GM12875 (cell line): ENCODE data around the gene FOS.

ENCODE experiments used
- H3K4me3 ChIP-seq: one replicate; pipeline ENCODE4 v1.5.1; 2011; ENCODE audit warnings: low read depth, low read length, control low read depth
- TF ChIP-seq, protein P1 (sequence below): IDR thresholded peaks from 2 replicates; pipeline ENCODE4 v1.5.1; 2011; ENCODE audit warnings: low read depth, mild to moderate bottlenecking, control low read depth, inconsistent platforms, low read length, moderate library complexity, borderline replicate concordance; ENCODE audit not compliant: insufficient read depth

Gene FOS

GRCh38 chr14:75244121-75244520 lies 34.5 kb upstream of the FOS start:
- TF ChIP-seq, protein P1, sequence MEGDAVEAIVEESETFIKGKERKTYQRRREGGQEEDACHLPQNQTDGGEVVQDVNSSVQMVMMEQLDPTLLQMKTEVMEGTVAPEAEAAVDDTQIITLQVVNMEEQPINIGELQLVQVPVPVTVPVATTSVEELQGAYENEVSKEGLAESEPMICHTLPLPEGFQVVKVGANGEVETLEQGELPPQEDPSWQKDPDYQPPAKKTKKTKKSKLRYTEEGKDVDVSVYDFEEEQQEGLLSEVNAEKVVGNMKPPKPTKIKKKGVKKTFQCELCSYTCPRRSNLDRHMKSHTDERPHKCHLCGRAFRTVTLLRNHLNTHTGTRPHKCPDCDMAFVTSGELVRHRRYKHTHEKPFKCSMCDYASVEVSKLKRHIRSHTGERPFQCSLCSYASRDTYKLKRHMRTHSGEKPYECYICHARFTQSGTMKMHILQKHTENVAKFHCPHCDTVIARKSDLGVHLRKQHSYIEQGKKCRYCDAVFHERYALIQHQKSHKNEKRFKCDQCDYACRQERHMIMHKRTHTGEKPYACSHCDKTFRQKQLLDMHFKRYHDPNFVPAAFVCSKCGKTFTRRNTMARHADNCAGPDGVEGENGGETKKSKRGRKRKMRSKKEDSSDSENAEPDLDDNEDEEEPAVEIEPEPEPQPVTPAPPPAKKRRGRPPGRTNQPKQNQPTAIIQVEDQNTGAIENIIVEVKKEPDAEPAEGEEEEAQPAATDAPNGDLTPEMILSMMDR: no peak
- H3K4me3 ChIP-seq: no peak overlapping the region

GRCh38 chr14:75246546-75247285 lies 31.9 kb upstream of the FOS start:
- TF ChIP-seq, protein P1: no peak
- H3K4me3 ChIP-seq: no peak overlapping the region

DNA sequence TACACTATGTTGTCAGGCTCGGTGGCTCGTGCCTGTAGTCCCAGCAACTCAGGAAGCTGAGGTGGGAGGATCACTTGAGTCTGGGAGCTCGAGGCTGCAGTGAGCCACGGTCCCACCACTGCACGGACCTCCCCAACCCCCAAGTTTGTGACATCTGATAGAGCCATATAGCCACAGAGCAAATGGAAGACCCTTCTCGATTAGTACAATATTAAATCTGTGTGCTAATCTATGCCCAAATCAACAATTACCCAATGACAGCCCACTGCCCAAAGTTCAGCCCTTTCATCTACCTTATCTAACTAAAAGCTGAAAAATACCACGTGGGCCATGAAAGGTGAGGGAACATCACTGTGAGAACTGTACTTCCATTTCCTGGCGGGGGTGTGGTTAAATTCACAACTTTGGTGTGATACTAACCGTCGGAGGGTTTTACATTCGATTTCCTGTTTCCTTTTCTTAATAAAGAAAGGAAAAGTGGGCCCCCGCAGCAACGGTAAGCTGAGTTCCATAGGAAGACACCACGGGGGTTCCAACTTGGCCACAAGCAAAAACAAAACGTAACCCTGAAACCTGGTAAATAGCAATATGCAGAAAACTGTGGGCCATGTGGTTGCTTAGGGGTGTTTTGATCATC lies 31.2 kb upstream of the FOS start:
- no peak overlapping the region for H3K4me3 ChIP-seq
- TF ChIP-seq, protein P1: no peak

DNA sequence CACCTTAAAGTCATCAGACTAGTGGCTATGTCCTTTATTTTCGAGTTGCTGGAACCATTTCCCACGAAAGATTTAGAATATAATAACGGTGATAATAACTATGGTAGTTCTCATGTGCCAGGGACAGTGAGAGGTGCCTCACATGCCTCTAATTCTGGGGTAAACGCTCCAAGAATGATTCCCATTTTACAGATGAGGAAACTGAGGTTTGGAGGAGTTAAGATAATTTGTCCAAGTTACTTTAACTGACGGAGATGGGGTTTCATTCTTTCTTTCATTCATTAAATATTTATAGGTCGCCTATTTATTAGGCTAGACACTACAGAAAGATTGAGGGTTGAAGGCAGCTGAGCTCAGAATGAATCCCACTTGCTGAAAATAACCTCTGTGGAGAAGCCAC lies 30.7 kb upstream of the FOS start:
- TF ChIP-seq, protein P1: no peak
- no peak overlapping the region for H3K4me3 ChIP-seq

DNA sequence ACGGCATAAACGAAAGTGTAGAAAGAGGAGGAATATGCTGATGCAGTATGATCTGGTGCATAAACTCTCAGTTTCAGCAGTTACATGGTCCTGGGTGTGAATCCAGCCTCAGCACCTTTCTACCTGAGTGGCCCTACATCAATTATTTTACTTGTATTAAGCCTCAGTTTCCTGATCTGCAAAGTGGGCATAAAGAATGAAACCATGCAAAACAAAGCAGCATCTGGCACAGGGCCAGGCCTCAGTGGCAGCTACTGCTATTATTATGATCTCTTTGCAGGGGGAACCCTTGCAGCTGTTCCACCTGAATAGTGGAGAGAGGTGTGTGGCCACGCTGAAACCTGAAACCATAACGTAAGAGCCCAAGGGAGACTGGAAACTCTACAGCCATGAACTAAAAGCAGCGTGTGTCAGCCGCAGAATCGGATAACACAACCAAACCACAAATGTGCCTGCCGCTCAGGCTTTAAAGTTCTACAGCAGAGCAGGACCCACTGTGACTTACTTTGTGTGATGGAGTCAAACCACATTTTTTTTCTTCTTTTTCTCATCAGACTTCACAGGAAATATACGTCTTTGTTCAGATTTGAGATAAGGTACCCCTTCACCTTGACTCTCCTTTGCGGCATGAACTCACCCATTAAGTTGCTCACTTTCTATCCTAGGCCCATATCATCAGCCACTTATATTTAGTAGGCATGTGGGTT lies 29.2 kb upstream of the FOS start:
- TF ChIP-seq, protein P1: no peak
- no peak overlapping the region for H3K4me3 ChIP-seq

DNA sequence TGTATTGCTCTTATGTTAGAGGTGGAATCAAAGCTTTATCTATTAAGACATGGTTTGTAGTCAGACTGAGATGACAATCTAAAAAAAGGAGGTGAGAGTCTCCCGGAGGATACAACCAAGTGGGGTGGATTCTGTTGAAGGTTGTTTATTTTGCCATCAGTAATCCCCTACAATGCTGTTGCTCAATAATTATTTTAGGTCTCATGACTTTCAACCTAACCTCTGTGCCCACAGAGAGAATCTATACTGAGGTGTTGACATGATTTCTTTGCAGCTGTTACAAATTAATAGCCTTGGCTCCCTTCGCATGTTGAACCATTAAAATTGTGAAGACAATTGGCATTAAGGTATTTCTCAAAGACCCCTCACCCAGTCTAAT lies 28.7 kb upstream of the FOS start:
- TF ChIP-seq, protein P1: no peak
- H3K4me3 ChIP-seq: no peak overlapping the region

DNA sequence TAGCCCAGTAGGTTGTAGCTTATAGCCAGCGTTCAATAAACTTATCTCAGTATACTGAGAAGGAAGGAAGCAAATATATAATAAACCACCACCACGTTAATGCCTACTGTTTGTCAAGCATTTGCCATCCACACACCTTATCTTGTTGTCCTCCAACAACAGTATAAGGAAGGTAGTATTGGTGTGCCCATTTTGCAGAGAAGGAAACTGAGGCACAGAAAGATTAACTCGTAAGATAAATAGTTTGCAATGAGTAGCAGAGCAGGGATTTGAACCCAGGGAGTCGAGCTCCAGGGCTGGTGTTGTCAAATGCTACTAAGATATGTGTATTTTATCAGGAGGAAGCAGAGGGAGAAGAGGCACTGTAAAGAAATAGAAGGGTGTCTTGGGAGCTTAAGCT lies 27.8 kb upstream of the FOS start:
- H3K4me3 ChIP-seq: no peak overlapping the region
- TF ChIP-seq, protein P1: no peak
